HUDEP-2 (cell line): ENCODE data around the gene C1QTNF8.

Experiments
- DNase-seq, 76 experiments: peaks; one replicate each; lab custom pipeline; 2025; ENCODE audit not compliant: unreplicated experiment in 76 of 76; lab: John Stamatoyannopoulos, UW

C1QTNF8 gene

GRCh38 chr16:1066584-1067172, 29.4 kb downstream of the C1QTNF8 start:
- no peak for DNase-seq

GRCh38 chr16:1065469-1066128, 30.4 kb downstream of the C1QTNF8 start:
- DNase-seq = no peak

GRCh38 chr16:1063728-1064127, 32.3 kb downstream of the C1QTNF8 start:
- DNase-seq = no peak

- DNase-seq = no peak
Measured at GRCh38 chr16:1062895-1063294, 33.1 kb downstream of the C1QTNF8 start.

GRCh38 chr16:1061769-1062505, 34.1 kb downstream of the C1QTNF8 start:
- no peak for DNase-seq

GRCh38 chr16:1060416-1061340, 35.4 kb downstream of the C1QTNF8 start:
- no peak for DNase-seq

GRCh38 chr16:1059310-1059709, 36.7 kb downstream of the C1QTNF8 start:
- DNase-seq = no peak

- no peak for DNase-seq
Measured at GRCh38 chr16:1058216-1058615, 37.8 kb downstream of the C1QTNF8 start.

- DNase-seq = peak in 44 of 76 experiments; percentile 0 to 67 (median 31)
Measured at GRCh38 chr16:1057252-1057932, 38.7 kb downstream of the C1QTNF8 start.

- DNase-seq = peak in 1 of 76 experiments; percentile 11
Measured at GRCh38 chr16:1056196-1056595, 39.8 kb downstream of the C1QTNF8 start.

GRCh38 chr16:1055557-1055924, 40.5 kb downstream of the C1QTNF8 start:
- no peak for DNase-seq

- DNase-seq = peak in 16 of 76 experiments; percentile 6 to 37 (median 14)
Measured at GRCh38 chr16:1054660-1055556, 41.1 kb downstream of the C1QTNF8 start.

GRCh38 chr16:1053700-1054368, 42.2 kb downstream of the C1QTNF8 start:
- DNase-seq = no peak

- no peak for DNase-seq
Measured at GRCh38 chr16:1053121-1053521, 42.9 kb downstream of the C1QTNF8 start.

GRCh38 chr16:1052721-1053120, 43.3 kb downstream of the C1QTNF8 start:
- no peak for DNase-seq

GRCh38 chr16:1051446-1051845, 44.6 kb downstream of the C1QTNF8 start:
- DNase-seq = no peak

GRCh38 chr16:1050921-1051320, 45.1 kb downstream of the C1QTNF8 start:
- DNase-seq = no peak

GRCh38 chr16:1050516-1050915, 45.5 kb downstream of the C1QTNF8 start:
- DNase-seq = no peak

- no peak for DNase-seq
Measured at GRCh38 chr16:1049976-1050247, 46.1 kb downstream of the C1QTNF8 start.
